BE2C (cell line): ENCODE measurements around the gene KCNAB2.

Experiments
- DNase-seq: peaks from one replicate; pipeline ENCODE4 v3.0.0-alpha.2; 2020
- H3K27me3 ChIP-seq: fragments of 250-450 bp; sonication (Bioruptor Pico); 2 replicates; pipeline ENCODE4 v1.5.1; 2020; ENCODE audit warnings: mild to moderate bottlenecking
- H3K36me3 ChIP-seq: fragments of 250-450 bp; sonication (Bioruptor Pico); 2 replicates; pipeline ENCODE4 v1.5.1; 2020; ENCODE audit warnings: mild to moderate bottlenecking
- H3K4me1 ChIP-seq: fragments of 250-450 bp; sonication (Bioruptor Pico); 2 replicates; pipeline ENCODE4 v1.5.1; 2020
- H3K4me3 ChIP-seq: 2 replicates; pipeline ENCODE4 v1.5.1; 2011; ENCODE audit warnings: low read depth, low read length
- H3K9me3 ChIP-seq: fragments of 250-450 bp; sonication (Bioruptor Pico); 2 replicates; pipeline ENCODE4 v1.5.1; 2020
- CTCF ChIP-seq: IDR thresholded peaks from 2 replicates; pipeline ENCODE4 v1.5.1; 2012; ENCODE audit warnings: mild to moderate bottlenecking, low read depth, low read length

KCNAB2 gene

DNA sequence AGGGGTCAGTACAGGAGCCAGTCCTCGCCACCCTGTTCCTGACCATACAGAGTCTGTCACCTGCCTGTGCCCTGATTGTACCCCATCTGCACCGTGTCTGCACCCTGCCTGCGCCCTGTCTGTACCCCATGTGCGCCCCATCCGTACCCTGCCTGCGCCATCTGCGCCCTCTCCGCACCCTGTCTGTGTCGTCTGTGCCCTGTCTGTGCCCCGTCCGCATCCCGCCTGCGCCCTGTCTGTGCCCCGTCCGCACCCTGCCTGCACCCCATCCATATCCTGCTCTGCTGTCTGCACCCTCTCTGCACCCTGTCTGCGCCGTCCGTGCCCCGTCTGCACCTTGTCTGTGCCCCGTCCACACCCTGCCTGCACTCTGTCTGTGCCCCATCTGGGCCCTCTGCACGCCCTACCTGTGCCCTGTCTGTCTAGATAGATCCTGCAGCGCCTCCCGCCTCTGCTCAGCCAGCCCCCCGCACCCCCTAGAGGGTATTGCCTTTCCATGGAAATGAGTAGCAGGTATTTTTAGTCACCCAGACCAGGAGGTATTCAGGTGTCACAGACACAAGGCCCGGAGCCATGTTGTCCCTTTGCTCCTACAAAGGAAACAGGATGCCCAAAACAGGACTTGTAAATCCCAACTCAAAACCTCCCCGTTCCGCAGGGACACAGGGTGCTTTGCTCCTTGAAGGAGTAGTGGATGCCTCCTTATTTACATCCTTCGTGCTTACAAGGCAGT is 45.8 kb upstream of the KCNAB2 start:
- no peaks in the 10 kb centered on the region for H3K27me3 ChIP-seq
- no peaks in the 10 kb centered on the region for H3K9me3 ChIP-seq
- H3K4me3 ChIP-seq: no peak overlapping the region
- no peak for DNase-seq
- H3K4me1 ChIP-seq: peaks cover 16% of the 10 kb centered on the region
- no peak for TF ChIP-seq CTCF
- H3K36me3 ChIP-seq: no peaks in the 10 kb centered on the region

- DNase-seq: no peak
- H3K27me3 ChIP-seq: no peaks in the 10 kb centered on the region
- H3K4me3 ChIP-seq: no peak overlapping the region
- H3K36me3 ChIP-seq: no peaks in the 10 kb centered on the region
- H3K4me1 ChIP-seq: peaks cover 16% of the 10 kb centered on the region
- TF ChIP-seq CTCF: no peak
- H3K9me3 ChIP-seq: no peaks in the 10 kb centered on the region
Measured at GRCh38 chr1:6000444-6001288, 45.0 kb upstream of the KCNAB2 start.

GRCh38 chr1:6001992-6002576 is 43.6 kb upstream of the KCNAB2 start:
- H3K36me3 ChIP-seq: no peaks in the 10 kb centered on the region
- TF ChIP-seq CTCF: no peak
- H3K9me3 ChIP-seq: no peaks in the 10 kb centered on the region
- no peaks in the 10 kb centered on the region for H3K27me3 ChIP-seq
- no peak overlapping the region for H3K4me3 ChIP-seq
- DNase-seq: peak; percentile 70
- peaks cover 16% of the 10 kb centered on the region for H3K4me1 ChIP-seq

GRCh38 chr1:6002714-6003501 is 42.8 kb upstream of the KCNAB2 start:
- peak; percentile 18; the same call in 1 of the 2 replicates for TF ChIP-seq CTCF
- no peaks in the 10 kb centered on the region for H3K9me3 ChIP-seq
- H3K4me1 ChIP-seq: peaks cover 16% of the 10 kb centered on the region
- DNase-seq: peak; percentile 21
- H3K27me3 ChIP-seq: no peaks in the 10 kb centered on the region
- H3K36me3 ChIP-seq: no peaks in the 10 kb centered on the region
- no peak overlapping the region for H3K4me3 ChIP-seq

- H3K36me3 ChIP-seq: no peaks in the 10 kb centered on the region
- H3K4me3 ChIP-seq: no peak overlapping the region
- H3K9me3 ChIP-seq: no peaks in the 10 kb centered on the region
- H3K27me3 ChIP-seq: no peaks in the 10 kb centered on the region
- H3K4me1 ChIP-seq: peaks cover 16% of the 10 kb centered on the region
- DNase-seq: peak; percentile 46
- no peak for TF ChIP-seq CTCF
Measured at GRCh38 chr1:6003568-6004411, 41.9 kb upstream of the KCNAB2 start.
